Neural progenitor cell (in vitro differentiated cells): ENCODE data around the gene CD58.

Experiments
- EZH2 ChIP-seq: fragments of 200-600 bp; sonication (generic); IDR thresholded peaks from 2 replicates; pipeline ENCODE4 v1.6.1; 2017; ENCODE audit warnings: antibody characterized with exemption, mild to moderate bottlenecking, moderate library complexity
- EZH2phosphoT487 ChIP-seq: fragments of 200-600 bp; sonication (generic); IDR thresholded peaks from 2 replicates; pipeline ENCODE4 v1.6.1; 2017; ENCODE audit warnings: antibody characterized with exemption
- TF ChIP-seq, protein P1 (sequence below): fragments of 200-600 bp; sonication (generic); IDR thresholded peaks from 2 replicates; pipeline ENCODE4 v1.5.1; 2017; ENCODE audit warnings: antibody characterized with exemption, mild to moderate bottlenecking

DNA sequence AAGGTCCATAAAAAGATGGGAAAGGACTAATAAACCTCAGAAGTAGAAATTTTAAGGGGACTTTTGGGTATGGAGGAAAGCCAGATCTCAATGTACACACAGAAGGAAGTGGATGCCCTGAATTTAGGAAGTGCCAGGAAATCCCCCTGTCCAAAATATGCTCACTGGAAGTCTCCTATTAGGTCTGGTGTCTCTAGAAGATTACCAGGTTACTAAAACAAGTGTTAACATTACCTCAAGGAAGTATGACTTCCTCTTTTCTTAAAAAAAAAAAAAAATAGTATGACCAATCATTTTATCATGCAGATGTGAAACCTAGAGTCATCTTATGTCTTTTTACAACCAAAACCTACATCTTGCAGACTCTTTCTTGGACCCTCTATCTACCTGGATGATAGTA, 30.7 kb downstream of the CD58 start:
- TF ChIP-seq, protein P1, sequence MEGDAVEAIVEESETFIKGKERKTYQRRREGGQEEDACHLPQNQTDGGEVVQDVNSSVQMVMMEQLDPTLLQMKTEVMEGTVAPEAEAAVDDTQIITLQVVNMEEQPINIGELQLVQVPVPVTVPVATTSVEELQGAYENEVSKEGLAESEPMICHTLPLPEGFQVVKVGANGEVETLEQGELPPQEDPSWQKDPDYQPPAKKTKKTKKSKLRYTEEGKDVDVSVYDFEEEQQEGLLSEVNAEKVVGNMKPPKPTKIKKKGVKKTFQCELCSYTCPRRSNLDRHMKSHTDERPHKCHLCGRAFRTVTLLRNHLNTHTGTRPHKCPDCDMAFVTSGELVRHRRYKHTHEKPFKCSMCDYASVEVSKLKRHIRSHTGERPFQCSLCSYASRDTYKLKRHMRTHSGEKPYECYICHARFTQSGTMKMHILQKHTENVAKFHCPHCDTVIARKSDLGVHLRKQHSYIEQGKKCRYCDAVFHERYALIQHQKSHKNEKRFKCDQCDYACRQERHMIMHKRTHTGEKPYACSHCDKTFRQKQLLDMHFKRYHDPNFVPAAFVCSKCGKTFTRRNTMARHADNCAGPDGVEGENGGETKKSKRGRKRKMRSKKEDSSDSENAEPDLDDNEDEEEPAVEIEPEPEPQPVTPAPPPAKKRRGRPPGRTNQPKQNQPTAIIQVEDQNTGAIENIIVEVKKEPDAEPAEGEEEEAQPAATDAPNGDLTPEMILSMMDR = no peak
- TF ChIP-seq EZH2 (no peak), EZH2phosphoT487 (no peak)
